Naive B cell (primary cell): ENCODE data around the gene DSCAML1. TPM values are rescaled to one million over a fixed set of nuclear protein-coding genes. Genes with fewer than 3 reads are reported as not detected.

Experiments
- ATAC-seq, 2 donors: fragments of 150-1000 bp; cut with Tn5 transposase; 2 replicates each; pipeline ENCODE4 v1.10.0; 2021; ENCODE audit warnings: low read depth in 2 of 2, mild to moderate bottlenecking in 2 of 2, moderate library complexity in 2 of 2
- DNase-seq: peaks from one replicate; pipeline ENCODE4 v3.0.0; 2022
- H3K27ac Mint-ChIP-seq, 6 donors: one replicate each; pipeline ENCODE4 v1.8.0; 2020 to 2022; ENCODE audit warnings: mild to moderate bottlenecking in 6 of 6, mixed read lengths in 6 of 6, moderate library complexity in 5 of 6, inconsistent platforms in 2 of 6
- H3K27me3 Mint-ChIP-seq, 3 donors: one replicate each; pipeline ENCODE4 v1.8.0; 2021 to 2022; ENCODE audit warnings: mixed read lengths in 3 of 3, mild to moderate bottlenecking in 1 of 3
- H3K36me3 Mint-ChIP-seq, 2 donors: one replicate each; pipeline ENCODE4 v1.8.0; 2020 to 2022; ENCODE audit warnings: mixed read lengths in 2 of 2, inconsistent platforms in 1 of 2, mild to moderate bottlenecking in 1 of 2
- H3K4me1 Mint-ChIP-seq, 3 donors: one replicate each; pipeline ENCODE4 v1.8.0; 2020 to 2022; ENCODE audit warnings: mixed read lengths in 3 of 3, inconsistent platforms in 1 of 3, mild to moderate bottlenecking in 1 of 3, moderate library complexity in 1 of 3
- H3K4me3 Mint-ChIP-seq, 8 donors: one replicate each; pipeline ENCODE4 v1.8.0; 2020 to 2022; ENCODE audit warnings: mild to moderate bottlenecking in 8 of 8, mixed read lengths in 8 of 8, moderate library complexity in 8 of 8, inconsistent platforms in 2 of 8
- H3K9me3 Mint-ChIP-seq, 7 donors: one replicate each; pipeline ENCODE4 v1.8.0; 2020 to 2022; ENCODE audit warnings: mixed read lengths in 7 of 7, mild to moderate bottlenecking in 5 of 7, inconsistent platforms in 2 of 7, moderate library complexity in 1 of 7
- polyA plus RNA-seq, 6 donors: library from polyadenylated mRNA; unstranded; fragments of 300-500 nt; fragmentation: Illumina TruSeq; gene quantifications; one replicate each; pipeline ENCODE4 v1.2.3, GENCODE V29; 2021; ENCODE audit warnings: low read depth in 6 of 6

The DSCAML1 gene
- polyA plus RNA-seq, 6 donors from 2014 or later = 0.03 to 0.25 (median 0.11) TPM; not detected in 3

- Mint-ChIP-seq H3K27me3 (peaks cover 62 to 82% (median 74%) of the 10 kb centered on the region in 3 donors), H3K4me1 (peaks cover 10 to 20% (median 18%) of the 10 kb centered on the region in 3 donors), H3K9me3 (no peaks in the 10 kb centered on the region), H3K4me3 (no peak overlapping the region), H3K27ac (peak overlapping the region in 1 of 6 donors; percentile 70), H3K36me3 (no peaks in the 10 kb centered on the region)
- DNase-seq (no peak), ATAC-seq (no peak)
These were observed 4.8 kb downstream of the DSCAML1 start for GRCh38 chr11:117792241-117792640.

GRCh38 chr11:117790279-117790678 is 6.7 kb downstream of the DSCAML1 start:
- no peaks in the 10 kb centered on the region for H3K9me3 Mint-ChIP-seq

GRCh38 chr11:117789241-117789640 is 7.8 kb downstream of the DSCAML1 start:
- peaks cover 0 to 5% (median 0%) of the 10 kb centered on the region in 3 donors for H3K4me1 Mint-ChIP-seq
- ATAC-seq (no peak), DNase-seq (no peak)
- no peaks in the 10 kb centered on the region for H3K9me3 Mint-ChIP-seq
- peaks cover 68 to 86% (median 76%) of the 10 kb centered on the region in 3 donors for H3K27me3 Mint-ChIP-seq
- no peak overlapping the region for H3K27ac Mint-ChIP-seq
- H3K36me3 Mint-ChIP-seq = no peaks in the 10 kb centered on the region
- no peak overlapping the region for H3K4me3 Mint-ChIP-seq

More at GRCh38 chr11:117790279-117790678, 6.7 kb downstream of the DSCAML1 start:
- ATAC-seq (no peak), DNase-seq (no peak)
- no peak overlapping the region for H3K27ac Mint-ChIP-seq
- peaks cover 7 to 10% (median 10%) of the 10 kb centered on the region in 3 donors for H3K4me1 Mint-ChIP-seq
- H3K27me3 Mint-ChIP-seq = peaks cover 69 to 89% (median 79%) of the 10 kb centered on the region in 3 donors
- H3K36me3 Mint-ChIP-seq = no peaks in the 10 kb centered on the region
- H3K4me3 Mint-ChIP-seq = no peak overlapping the region

GRCh38 chr11:117786135-117786870 is 10.7 kb downstream of the DSCAML1 start:
- no peaks in the 10 kb centered on the region for H3K4me1 Mint-ChIP-seq
- H3K9me3 Mint-ChIP-seq = peaks cover 0 to under 1% (median 0%) of the 10 kb centered on the region in 7 donors
- peaks cover 50 to 80% (median 68%) of the 10 kb centered on the region in 3 donors for H3K27me3 Mint-ChIP-seq
- ATAC-seq (no peak), DNase-seq (no peak)
- no peak overlapping the region for H3K27ac Mint-ChIP-seq
- H3K4me3 Mint-ChIP-seq = no peak overlapping the region
- H3K36me3 Mint-ChIP-seq = no peaks in the 10 kb centered on the region

- Mint-ChIP-seq H3K36me3 (peaks cover 3 to 5% of the 10 kb centered on the region in 2 donors), H3K9me3 (peaks cover 0 to 1% (median 0%) of the 10 kb centered on the region in 7 donors), H3K4me1 (no peaks in the 10 kb centered on the region), H3K4me3 (no peak overlapping the region), H3K27ac (peak overlapping the region in 1 of 6 donors; percentile 19), H3K27me3 (peaks cover 42 to 81% (median 43%) of the 10 kb centered on the region in 3 donors)
- ATAC-seq (no peak), DNase-seq (no peak)
These were observed 14.9 kb downstream of the DSCAML1 start for GRCh38 chr11:117782101-117782500.

- Mint-ChIP-seq H3K27ac (peak overlapping the region in 1 of 6 donors; percentile 25), H3K4me3 (no peak overlapping the region), H3K4me1 (no peaks in the 10 kb centered on the region), H3K27me3 (peaks cover 37 to 77% (median 44%) of the 10 kb centered on the region in 3 donors), H3K9me3 (peaks cover 0 to 1% (median 0%) of the 10 kb centered on the region in 7 donors), H3K36me3 (peaks cover 5 to 8% of the 10 kb centered on the region in 2 donors)
- DNase-seq (no peak), ATAC-seq (no peak)
These were observed 15.4 kb downstream of the DSCAML1 start for GRCh38 chr11:117781627-117782026.

GRCh38 chr11:117780456-117780855 is 16.6 kb downstream of the DSCAML1 start:
- H3K27me3 Mint-ChIP-seq = peaks cover 32 to 77% (median 45%) of the 10 kb centered on the region in 3 donors
- no peak for ATAC-seq

GRCh38 chr11:117774553-117774952 is 22.5 kb downstream of the DSCAML1 start:
- no peak for DNase-seq
- Mint-ChIP-seq H3K27ac (no peak overlapping the region), H3K9me3 (no peaks in the 10 kb centered on the region), H3K36me3 (peaks cover 5 to 12% of the 10 kb centered on the region in 2 donors), H3K4me1 (no peaks in the 10 kb centered on the region), H3K4me3 (no peak overlapping the region), H3K27me3 (peaks cover 10 to 38% (median 36%) of the 10 kb centered on the region in 3 donors)
- ATAC-seq = no peak

More at GRCh38 chr11:117780456-117780855, 16.6 kb downstream of the DSCAML1 start:
- H3K36me3 Mint-ChIP-seq = peaks cover 5 to 12% of the 10 kb centered on the region in 2 donors
- H3K4me1 Mint-ChIP-seq = no peaks in the 10 kb centered on the region
- peaks cover 0 to 1% (median 0%) of the 10 kb centered on the region in 7 donors for H3K9me3 Mint-ChIP-seq
- H3K4me3 Mint-ChIP-seq = no peak overlapping the region
- no peak for DNase-seq
- H3K27ac Mint-ChIP-seq = peak overlapping the region in 1 of 6 donors; percentile 21

GRCh38 chr11:117772360-117772759 is 24.7 kb downstream of the DSCAML1 start:
- ATAC-seq (no peak), DNase-seq (no peak)
- Mint-ChIP-seq H3K27me3 (peaks cover 11 to 37% (median 23%) of the 10 kb centered on the region in 3 donors), H3K4me1 (no peaks in the 10 kb centered on the region), H3K9me3 (no peaks in the 10 kb centered on the region), H3K36me3 (peaks cover 0 to 12% of the 10 kb centered on the region in 2 donors), H3K27ac (no peak overlapping the region), H3K4me3 (no peak overlapping the region)

- Mint-ChIP-seq H3K27ac (no peak overlapping the region), H3K9me3 (no peaks in the 10 kb centered on the region), H3K4me3 (no peak overlapping the region), H3K4me1 (no peaks in the 10 kb centered on the region), H3K36me3 (peaks cover 0 to 7% of the 10 kb centered on the region in 2 donors), H3K27me3 (peaks cover 11 to 37% (median 28%) of the 10 kb centered on the region in 3 donors)
- ATAC-seq = no peak
- DNase-seq = no peak
These were observed 25.2 kb downstream of the DSCAML1 start for GRCh38 chr11:117771841-117772240.

GRCh38 chr11:117771197-117771596 is 25.8 kb downstream of the DSCAML1 start:
- H3K4me3 Mint-ChIP-seq = no peak overlapping the region
- DNase-seq = no peak
- H3K36me3 Mint-ChIP-seq = peaks cover 0 to under 1% of the 10 kb centered on the region in 2 donors
- no peaks in the 10 kb centered on the region for H3K4me1 Mint-ChIP-seq
- H3K27ac Mint-ChIP-seq = no peak overlapping the region
- peaks cover 11 to 40% (median 29%) of the 10 kb centered on the region in 3 donors for H3K27me3 Mint-ChIP-seq
- H3K9me3 Mint-ChIP-seq = no peaks in the 10 kb centered on the region
- no peak for ATAC-seq

- Mint-ChIP-seq H3K27ac (no peak overlapping the region), H3K4me3 (no peak overlapping the region), H3K36me3 (no peaks in the 10 kb centered on the region), H3K4me1 (no peaks in the 10 kb centered on the region), H3K9me3 (no peaks in the 10 kb centered on the region), H3K27me3 (peaks cover 11 to 35% (median 22%) of the 10 kb centered on the region in 3 donors)
- DNase-seq (no peak), ATAC-seq (no peak)
These were observed 27.0 kb downstream of the DSCAML1 start for GRCh38 chr11:117770061-117770460.

GRCh38 chr11:117769533-117769932 is 27.5 kb downstream of the DSCAML1 start:
- no peak for DNase-seq
- Mint-ChIP-seq H3K36me3 (no peaks in the 10 kb centered on the region), H3K9me3 (no peaks in the 10 kb centered on the region), H3K27me3 (peaks cover 11 to 35% (median 21%) of the 10 kb centered on the region in 3 donors), H3K4me3 (no peak overlapping the region), H3K27ac (no peak overlapping the region), H3K4me1 (no peaks in the 10 kb centered on the region)
- ATAC-seq = no peak

GRCh38 chr11:117768506-117768905 is 28.5 kb downstream of the DSCAML1 start:
- peaks cover 11 to 30% (median 27%) of the 10 kb centered on the region in 3 donors for H3K27me3 Mint-ChIP-seq
- no peaks in the 10 kb centered on the region for H3K4me1 Mint-ChIP-seq
- ATAC-seq (no peak), DNase-seq (no peak)
- H3K4me3 Mint-ChIP-seq = no peak overlapping the region
- no peaks in the 10 kb centered on the region for H3K9me3 Mint-ChIP-seq
- H3K27ac Mint-ChIP-seq = no peak overlapping the region
- H3K36me3 Mint-ChIP-seq = no peaks in the 10 kb centered on the region
